Body of pancreas (tissue), 4 donors: ENCODE data around the gene UNC93B1.
"Not testable (repeated sequence)": the region's sequence is repeated elsewhere in the genome, so short reads cannot be mapped to it uniquely, and the experiment has no call there.

Experiments used
- POLR2A ChIP-seq, 3 donors: fragments of 450-650 bp; IDR thresholded peaks; one replicate each; pipeline ENCODE4 v1.6.1; 2016; ENCODE audit warnings: antibody characterized with exemption in 3 of 3, mild to moderate bottlenecking in 2 of 3
- TF ChIP-seq, protein P1 (sequence below), 7 experiments: fragments of 450-650 bp in 4 of 7; fragments of 200-600 bp in 3 of 7; sonication (generic) in 3 of 7; IDR thresholded peaks; one replicate each; pipeline ENCODE4 v1.5.1; 2016 to 2019; ENCODE audit warnings: antibody characterized with exemption in 7 of 7

DNA sequence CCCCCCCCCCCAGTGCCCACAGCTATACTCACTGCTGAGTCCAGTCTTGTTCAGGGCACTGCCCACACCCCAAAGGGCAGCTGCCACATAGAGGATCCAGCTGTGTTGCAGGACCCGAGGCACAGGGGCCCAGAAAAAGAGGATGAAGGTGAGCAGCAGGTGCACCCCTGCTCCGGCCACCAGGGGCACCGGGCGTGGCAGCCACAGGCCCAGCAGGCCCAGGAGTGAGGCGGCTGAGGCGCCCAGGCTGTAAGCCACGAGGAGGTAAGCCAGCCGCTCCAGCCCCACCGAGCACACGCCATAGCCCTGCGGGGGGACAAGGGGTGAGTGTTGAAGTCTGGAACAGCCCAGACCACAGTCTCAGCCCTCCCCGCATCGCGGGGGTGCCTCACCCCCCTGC is 8.3 kb downstream of the UNC93B1 start:
- TF ChIP-seq, protein P1, sequence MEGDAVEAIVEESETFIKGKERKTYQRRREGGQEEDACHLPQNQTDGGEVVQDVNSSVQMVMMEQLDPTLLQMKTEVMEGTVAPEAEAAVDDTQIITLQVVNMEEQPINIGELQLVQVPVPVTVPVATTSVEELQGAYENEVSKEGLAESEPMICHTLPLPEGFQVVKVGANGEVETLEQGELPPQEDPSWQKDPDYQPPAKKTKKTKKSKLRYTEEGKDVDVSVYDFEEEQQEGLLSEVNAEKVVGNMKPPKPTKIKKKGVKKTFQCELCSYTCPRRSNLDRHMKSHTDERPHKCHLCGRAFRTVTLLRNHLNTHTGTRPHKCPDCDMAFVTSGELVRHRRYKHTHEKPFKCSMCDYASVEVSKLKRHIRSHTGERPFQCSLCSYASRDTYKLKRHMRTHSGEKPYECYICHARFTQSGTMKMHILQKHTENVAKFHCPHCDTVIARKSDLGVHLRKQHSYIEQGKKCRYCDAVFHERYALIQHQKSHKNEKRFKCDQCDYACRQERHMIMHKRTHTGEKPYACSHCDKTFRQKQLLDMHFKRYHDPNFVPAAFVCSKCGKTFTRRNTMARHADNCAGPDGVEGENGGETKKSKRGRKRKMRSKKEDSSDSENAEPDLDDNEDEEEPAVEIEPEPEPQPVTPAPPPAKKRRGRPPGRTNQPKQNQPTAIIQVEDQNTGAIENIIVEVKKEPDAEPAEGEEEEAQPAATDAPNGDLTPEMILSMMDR (IDR thresholded peaks at IDR 0.05) = not testable (repeated sequence)
- not testable (repeated sequence) for TF ChIP-seq POLR2A (IDR thresholded peaks at IDR 0.05)
